ENCODE results near the gene MEG3.

Gene MEG3

GRCh38 chr14:100875861-100876590, 50.1 kb downstream of the MEG3 start:
- no peak for DNase-seq (ENCODE audit: extremely low spot score)
- ChIA-PET CTCF (no interaction called here), POLR2A (no interaction called here)
- TF ChIP-seq FOXM1 (IDR thresholded peaks at IDR 0.05; ENCODE audit: borderline replicate concordance), result no peak
- TF ChIP-seq BHLHE40 (IDR thresholded peaks at IDR 0.05; ENCODE audit: borderline replicate concordance), result no peak
- no peak for TF ChIP-seq NFRKB (IDR thresholded peaks at IDR 0.05)
- TF ChIP-seq ZNF384 (IDR thresholded peaks at IDR 0.05), result no peak
- no peak for TF ChIP-seq ARNT (IDR thresholded peaks at IDR 0.05)
- no peak for TF ChIP-seq L3MBTL2 (conservative IDR thresholded peaks at IDR 0.05)
- no peak for TF ChIP-seq LEF1 (IDR thresholded peaks at IDR 0.05; ENCODE audit: borderline replicate concordance)
- no peak for TF ChIP-seq ELF4 (IDR thresholded peaks at IDR 0.05)
- TF ChIP-seq PKNOX1 (IDR thresholded peaks at IDR 0.05), result no peak
- no peak for TF ChIP-seq CTBP1 (IDR thresholded peaks at IDR 0.05; ENCODE audit: borderline replicate concordance)
- TF ChIP-seq FOXK2 (IDR thresholded peaks at IDR 0.05), result no peak
- TF ChIP-seq SUZ12 (IDR thresholded peaks at IDR 0.05), result no peak
- no peak for TF ChIP-seq TARDBP (IDR thresholded peaks at IDR 0.05)
- no peak for TF ChIP-seq HDGF (IDR thresholded peaks at IDR 0.05; ENCODE audit: borderline replicate concordance)
- no peak for TF ChIP-seq SP1 (IDR thresholded peaks at IDR 0.05)
- no peak for TF ChIP-seq FOXA1 (IDR thresholded peaks at IDR 0.05)

- ChIA-PET CTCF (no interaction called here), POLR2A (no interaction called here)
- no peak for TF ChIP-seq LEF1 (IDR thresholded peaks at IDR 0.05; ENCODE audit: borderline replicate concordance)
- no peak for TF ChIP-seq NFRKB (IDR thresholded peaks at IDR 0.05)
- TF ChIP-seq SP1 (IDR thresholded peaks at IDR 0.05), result no peak
- no peak for TF ChIP-seq ARNT (IDR thresholded peaks at IDR 0.05)
- no peak for DNase-seq (ENCODE audit: extremely low spot score)
Observed at GRCh38 chr14:100878271-100879146, 52.6 kb downstream of the MEG3 start.

- ChIA-PET CTCF (no interaction called here), POLR2A (no interaction called here)
- no peak for TF ChIP-seq BHLHE40 (IDR thresholded peaks at IDR 0.05; ENCODE audit: borderline replicate concordance)
- TF ChIP-seq CTBP1 (IDR thresholded peaks at IDR 0.05; ENCODE audit: borderline replicate concordance), result no peak
- TF ChIP-seq ZNF384 (IDR thresholded peaks at IDR 0.05), result no peak
- TF ChIP-seq PKNOX1 (IDR thresholded peaks at IDR 0.05), result no peak
- no peak for TF ChIP-seq LEF1 (IDR thresholded peaks at IDR 0.05; ENCODE audit: borderline replicate concordance)
- no peak for TF ChIP-seq L3MBTL2 (conservative IDR thresholded peaks at IDR 0.05)
- no peak for TF ChIP-seq ARNT (IDR thresholded peaks at IDR 0.05)
- no peak for TF ChIP-seq SP1 (IDR thresholded peaks at IDR 0.05)
- no peak for TF ChIP-seq NFRKB (IDR thresholded peaks at IDR 0.05)
- no peak for TF ChIP-seq FOXM1 (IDR thresholded peaks at IDR 0.05; ENCODE audit: borderline replicate concordance)
- TF ChIP-seq TARDBP (IDR thresholded peaks at IDR 0.05), result no peak
- DNase-seq (ENCODE audit: extremely low spot score), result no peak
Observed at GRCh38 chr14:100879194-100879593, 53.3 kb downstream of the MEG3 start.

- ChIA-PET CTCF (no interaction called here), POLR2A (no interaction called here)
- TF ChIP-seq SP1 (IDR thresholded peaks at IDR 0.05), result no peak
- no peak for TF ChIP-seq L3MBTL2 (conservative IDR thresholded peaks at IDR 0.05)
- TF ChIP-seq FOXK2 (IDR thresholded peaks at IDR 0.05), result no peak
- TF ChIP-seq PKNOX1 (IDR thresholded peaks at IDR 0.05), result no peak
- no peak for TF ChIP-seq CTBP1 (IDR thresholded peaks at IDR 0.05; ENCODE audit: borderline replicate concordance)
- TF ChIP-seq ARNT (IDR thresholded peaks at IDR 0.05), result no peak
- no peak for TF ChIP-seq NFRKB (IDR thresholded peaks at IDR 0.05)
- TF ChIP-seq TARDBP (IDR thresholded peaks at IDR 0.05), result no peak
- TF ChIP-seq FOXM1 (IDR thresholded peaks at IDR 0.05; ENCODE audit: borderline replicate concordance), result no peak
- TF ChIP-seq SUZ12 (IDR thresholded peaks at IDR 0.05), result no peak
- TF ChIP-seq ELF4 (IDR thresholded peaks at IDR 0.05), result no peak
- no peak for TF ChIP-seq HDGF (IDR thresholded peaks at IDR 0.05; ENCODE audit: borderline replicate concordance)
- TF ChIP-seq ZNF384 (IDR thresholded peaks at IDR 0.05), result no peak
- no peak for TF ChIP-seq LEF1 (IDR thresholded peaks at IDR 0.05; ENCODE audit: borderline replicate concordance)
- TF ChIP-seq BHLHE40 (IDR thresholded peaks at IDR 0.05; ENCODE audit: borderline replicate concordance), result no peak
- TF ChIP-seq FOXA1 (IDR thresholded peaks at IDR 0.05), result no peak
- DNase-seq (ENCODE audit: extremely low spot score), result no peak
Observed at GRCh38 chr14:100879782-100880181, 53.9 kb downstream of the MEG3 start.

GRCh38 chr14:100880271-100881101, 54.6 kb downstream of the MEG3 start:
- ChIA-PET POLR2A (no interaction called here), CTCF (no interaction called here)
- DNase-seq (ENCODE audit: extremely low spot score), result no peak
- no peak for TF ChIP-seq SUZ12 (IDR thresholded peaks at IDR 0.05)
- TF ChIP-seq BHLHE40 (IDR thresholded peaks at IDR 0.05; ENCODE audit: borderline replicate concordance), result no peak
- no peak for TF ChIP-seq PKNOX1 (IDR thresholded peaks at IDR 0.05)
- no peak for TF ChIP-seq ARNT (IDR thresholded peaks at IDR 0.05)
- TF ChIP-seq FOXK2 (IDR thresholded peaks at IDR 0.05), result no peak
- no peak for TF ChIP-seq NFRKB (IDR thresholded peaks at IDR 0.05)
- no peak for TF ChIP-seq SP1 (IDR thresholded peaks at IDR 0.05)
- no peak for TF ChIP-seq ZNF384 (IDR thresholded peaks at IDR 0.05)
- TF ChIP-seq TARDBP (IDR thresholded peaks at IDR 0.05), result no peak
- TF ChIP-seq LEF1 (IDR thresholded peaks at IDR 0.05; ENCODE audit: borderline replicate concordance), result no peak
- no peak for TF ChIP-seq FOXM1 (IDR thresholded peaks at IDR 0.05; ENCODE audit: borderline replicate concordance)
- no peak for TF ChIP-seq ELF4 (IDR thresholded peaks at IDR 0.05)
- no peak for TF ChIP-seq CTBP1 (IDR thresholded peaks at IDR 0.05; ENCODE audit: borderline replicate concordance)
- no peak for TF ChIP-seq HDGF (IDR thresholded peaks at IDR 0.05; ENCODE audit: borderline replicate concordance)
- TF ChIP-seq FOXA1 (IDR thresholded peaks at IDR 0.05), result no peak

Data from HEK293T (cell line).